B cell (primary cell): ENCODE measurements around the gene FOXL2NB. TPM values are rescaled to one million over a fixed set of nuclear protein-coding genes. Genes with fewer than 3 reads are reported as not detected.
"Not testable (repeated sequence)": the region's sequence is repeated elsewhere in the genome, so short reads cannot be mapped to it uniquely, and the experiment has no call there.

ENCODE experiments used
- ATAC-seq: fragments of 200-7000 bp; cut with Tn5 transposase; one replicate; pipeline ENCODE4 v1.10.0; 2021; ENCODE audit warnings: low read depth, mild to moderate bottlenecking, moderate number of reproducible peaks, moderate library complexity
- CTCF ChIA-PET: fragments of 350-600 bp; sonication (Branson Sonifier 250); formaldehyde crosslinking; loops from one replicate; lab custom pipeline; 2021; ENCODE audit warnings: antibody characterized with exemption, inconsistent platforms; lab: Charles Lee
- POLR2A ChIA-PET: fragments of 350-600 bp; sonication (Branson Sonifier 250); formaldehyde crosslinking; loops from one replicate; lab custom pipeline; 2021; ENCODE audit warnings: antibody characterized with exemption; lab: Charles Lee
- DNase-seq: peaks from one replicate; pipeline ENCODE4 v3.0.0; 2013
- H2AFZ ChIP-seq: 2 replicates; pipeline ENCODE4 v1.6.1; 2012; ENCODE audit warnings: mild to moderate bottlenecking, low read depth, low read length; ENCODE audit not compliant: insufficient read depth, poor library complexity, severe bottlenecking
- H3K27ac ChIP-seq, 2 donors: 1 replicate in 1 of 2; 2 replicates in 1 of 2; pipeline ENCODE4 v1.5.1; 2012 to 2013; ENCODE audit warnings: low read length in 2 of 2, mild to moderate bottlenecking in 2 of 2, moderate library complexity in 1 of 2
- H3K27me3 ChIP-seq, 4 experiments: fragments of 200-600 bp in 1 of 4; sonication (generic) in 1 of 4; replicated peaks in 1 of 4; 1 replicate in 2 of 4; 2 replicates in 2 of 4; pipeline versions ENCODE4 v1.6.1 to v1.7.0; 2013 to 2016; ENCODE audit warnings: low read length in 3 of 4, mild to moderate bottlenecking in 2 of 4, mixed read lengths in 1 of 4, moderate library complexity in 1 of 4; ENCODE audit not compliant: insufficient read depth in 4 of 4, control insufficient read depth in 3 of 4; ENCODE audit errors: control extremely low read depth in 1 of 4
- H3K36me3 ChIP-seq, 2 experiments: replicated peaks in 1 of 2; 1 replicate in 1 of 2; 2 replicates in 1 of 2; pipeline versions ENCODE4 v1.6.1 to v1.7.1; 2013; ENCODE audit warnings: low read length in 1 of 2; ENCODE audit not compliant: insufficient read depth in 2 of 2, control insufficient read depth in 1 of 2; ENCODE audit errors: control extremely low read depth in 1 of 2, extremely low read depth in 1 of 2
- H3K4me1 ChIP-seq, 2 donors: fragments of 200-600 bp in 1 of 2; sonication (generic) in 1 of 2; 1 replicate in 1 of 2; 2 replicates in 1 of 2; pipeline versions ENCODE4 v1.5.1 to v1.6.1; 2013 to 2017; ENCODE audit warnings: low read length in 2 of 2; ENCODE audit not compliant: control insufficient read depth in 2 of 2, insufficient read depth in 2 of 2
- H3K4me2 ChIP-seq: replicated peaks from 2 replicates; pipeline ENCODE3; 2012; ENCODE audit warnings: mild to moderate bottlenecking, low read depth, low read length; ENCODE audit not compliant: poor library complexity, severe bottlenecking
- H3K4me3 ChIP-seq, 5 experiments: fragments of 200-600 bp in 1 of 5; sonication (generic) in 1 of 5; 1 replicate in 3 of 5; 2 replicates in 2 of 5; pipeline versions ENCODE4 v1.5.1 to v1.7.0; 2011 to 2016; ENCODE audit warnings: low read length in 4 of 5, mild to moderate bottlenecking in 4 of 5, low read depth in 2 of 5, control low read depth in 1 of 5, moderate library complexity in 1 of 5; ENCODE audit not compliant: insufficient read depth in 1 of 5; ENCODE audit errors: control extremely low read depth in 1 of 5, extremely low read depth in 1 of 5
- H3K79me2 ChIP-seq: fragments of 200-600 bp; sonication (generic); one replicate; pipeline ENCODE4 v1.6.0; 2016; ENCODE audit warnings: low read length; ENCODE audit not compliant: control insufficient read depth, insufficient read depth
- H3K9ac ChIP-seq: fragments of 200-600 bp; sonication (generic); 2 replicates; pipeline ENCODE4 v1.6.1; 2017; ENCODE audit warnings: mild to moderate bottlenecking, low read length, moderate library complexity
- H3K9me3 ChIP-seq, 3 donors: one replicate each; pipeline versions ENCODE4 v1.6.1 to v1.7.1; 2013; ENCODE audit warnings: low read length in 2 of 3; ENCODE audit not compliant: control insufficient read depth in 2 of 3, insufficient read depth in 1 of 3; ENCODE audit errors: control extremely low read depth in 1 of 3
- H4K20me1 ChIP-seq: 2 replicates; pipeline ENCODE4 v1.6.0; 2012; ENCODE audit warnings: mild to moderate bottlenecking, low read length; ENCODE audit not compliant: insufficient read depth, control insufficient read depth, poor library complexity, severe bottlenecking
- H3K27ac Mint-ChIP-seq: one replicate; pipeline ENCODE4 v1.8.0; 2021; ENCODE audit warnings: mixed read lengths
- H3K27me3 Mint-ChIP-seq: one replicate; pipeline ENCODE4 v1.8.0; 2021; ENCODE audit warnings: mixed read lengths
- H3K4me1 Mint-ChIP-seq: one replicate; pipeline ENCODE4 v1.8.0; 2021; ENCODE audit warnings: mixed read lengths
- H3K4me3 Mint-ChIP-seq: one replicate; pipeline ENCODE4 v1.8.0; 2021; ENCODE audit warnings: mixed read lengths
- H3K9me3 Mint-ChIP-seq: one replicate; pipeline ENCODE4 v1.8.0; 2022; ENCODE audit warnings: mixed read lengths; ENCODE audit not compliant: insufficient read depth
- CTCF ChIP-seq: fragments of 200-600 bp; IDR thresholded peaks from one replicate; pipeline ENCODE4 v1.8.0; 2022; ENCODE audit warnings: antibody characterized with exemption, mild to moderate bottlenecking
- EZH2 ChIP-seq: IDR thresholded peaks from 2 replicates; pipeline ENCODE4 v1.6.1; 2012; ENCODE audit warnings: borderline replicate concordance, low read depth, mild to moderate bottlenecking, moderate library complexity, low read length; ENCODE audit not compliant: insufficient read depth, poor library complexity, severe bottlenecking
- WGBS: methylation state at CpG from one replicate; pipeline ENCODE4 v1.1.5; 2013; ENCODE audit warnings: missing lambda C conversion rate; ENCODE audit not compliant: insufficient coverage; 5-methylcytosine and 5-hydroxymethylcytosine counted together
- intact Hi-C: fragments of 100-400 bp; cut with micrococcal nuclease; formaldehyde crosslinking; loops from one replicate; pipeline ENCODE4 v1.10.0; 2022
- polyA plus RNA-seq: library from polyadenylated mRNA; depleted of rRNA; stranded (reverse); fragments of >200 nt; gene quantifications from 2 replicates; pipeline ENCODE4 v1.2.3, GENCODE V29; 2012
- total RNA-seq, 2 donors: library from RNA; stranded (reverse); fragments of 120-200 nt in 1 of 2; gene quantifications; 1 replicate in 1 of 2; 2 replicates in 1 of 2; pipeline versions ENCODE4 v1.2.3 to v1.2.4, GENCODE V29; 2013 to 2022

The FOXL2NB gene
- total and polyA plus RNA-seq, 2 donors (not counting 1 experiment from before 2014, with no cell fraction given) = not detected

- Mint-ChIP-seq H3K9me3 (no peaks in the 10 kb centered on the region), H3K4me1 (peaks cover 1% of the 10 kb centered on the region), H3K27me3 (peaks cover 28% of the 10 kb centered on the region), H3K27ac (no peak overlapping the region), H3K4me3 (no peak overlapping the region)
- Histone ChIP-seq H3K79me2 (no peaks in the 10 kb centered on the region), H3K36me3 (no peaks in the 10 kb centered on the region), H3K9ac (no peak overlapping the region), H3K4me3 (no peak overlapping the region), H3K4me1 (peaks cover 0 to 3% of the 10 kb centered on the region in 2 donors), H3K9me3 (no peaks in the 10 kb centered on the region), H3K27me3 (peaks cover 0 to 26% (median 6%) of the 10 kb centered on the region in 4 experiments), H3K27ac (no peak overlapping the region), H4K20me1 (no peaks in the 10 kb centered on the region), H2AFZ (no peak overlapping the region), H3K4me2 (no peak overlapping the region)
- intact Hi-C loops = loop anchor here (2.0 kb wide), 1 partner anchor 443 kb away; no protein-coding TSS in a partner anchor
- ChIA-PET CTCF (interaction anchor here (0.7 to 16.4 kb wide), 10 partner anchors 8 to 850 kb away, joined by 3 to 461 read pairs (median 11); partner anchors contain the start of gene CEP70), POLR2A (interaction anchor here (0.5 kb wide), 1 partner anchor 314 kb away, joined by 3 read pairs; no protein-coding TSS in a partner anchor)
- WGBS = 79% methylated on average over 5 of the region's 8 CpGs
- ATAC-seq = no peak
- no peak for DNase-seq
- TF ChIP-seq EZH2 = no peak
- no peak for TF ChIP-seq CTCF
These were observed 25.4 kb upstream of the FOXL2NB start for GRCh38 chr3:138921316-138922292.

- not testable (repeated sequence) for H3K27ac Mint-ChIP-seq, H3K4me3 ChIP-seq, H3K9ac ChIP-seq, H2AFZ ChIP-seq, H3K9me3 Mint-ChIP-seq, H3K79me2 ChIP-seq, H4K20me1 ChIP-seq, DNase-seq, H3K9me3 ChIP-seq, H3K4me3 Mint-ChIP-seq, H3K4me2 ChIP-seq, ATAC-seq, H3K27ac ChIP-seq, H3K4me1 Mint-ChIP-seq, H3K4me1 ChIP-seq, H3K36me3 ChIP-seq
- ChIA-PET POLR2A (interaction anchor here (0.5 kb wide), 1 partner anchor 315 kb away, joined by 3 read pairs; no protein-coding TSS in a partner anchor), CTCF (interaction anchor here (0.7 to 16.4 kb wide), 10 partner anchors 9 to 525 kb away, joined by 3 to 461 read pairs (median 15); partner anchors contain the start of gene CEP70)
- H3K27me3 ChIP-seq = peaks cover 0 to 26% (median 6%) of the 10 kb centered on the region in 4 experiments
- peaks cover 28% of the 10 kb centered on the region for H3K27me3 Mint-ChIP-seq
- 95% methylated on average over 2 of the region's 6 CpGs for WGBS
- intact Hi-C loops = loop anchor here (2.0 kb wide), 1 partner anchor 444 kb away; no protein-coding TSS in a partner anchor
These were observed 24.6 kb upstream of the FOXL2NB start for GRCh38 chr3:138922400-138922799.
